ENCODE measurements around the gene NF2. TPM values are rescaled to one million over a fixed set of nuclear protein-coding genes. Genes with fewer than 3 reads are reported as not detected.

NF2 gene
- total RNA-seq, 2 experiments from 2014 or later = 34.4 to 35.3 TPM

DNA sequence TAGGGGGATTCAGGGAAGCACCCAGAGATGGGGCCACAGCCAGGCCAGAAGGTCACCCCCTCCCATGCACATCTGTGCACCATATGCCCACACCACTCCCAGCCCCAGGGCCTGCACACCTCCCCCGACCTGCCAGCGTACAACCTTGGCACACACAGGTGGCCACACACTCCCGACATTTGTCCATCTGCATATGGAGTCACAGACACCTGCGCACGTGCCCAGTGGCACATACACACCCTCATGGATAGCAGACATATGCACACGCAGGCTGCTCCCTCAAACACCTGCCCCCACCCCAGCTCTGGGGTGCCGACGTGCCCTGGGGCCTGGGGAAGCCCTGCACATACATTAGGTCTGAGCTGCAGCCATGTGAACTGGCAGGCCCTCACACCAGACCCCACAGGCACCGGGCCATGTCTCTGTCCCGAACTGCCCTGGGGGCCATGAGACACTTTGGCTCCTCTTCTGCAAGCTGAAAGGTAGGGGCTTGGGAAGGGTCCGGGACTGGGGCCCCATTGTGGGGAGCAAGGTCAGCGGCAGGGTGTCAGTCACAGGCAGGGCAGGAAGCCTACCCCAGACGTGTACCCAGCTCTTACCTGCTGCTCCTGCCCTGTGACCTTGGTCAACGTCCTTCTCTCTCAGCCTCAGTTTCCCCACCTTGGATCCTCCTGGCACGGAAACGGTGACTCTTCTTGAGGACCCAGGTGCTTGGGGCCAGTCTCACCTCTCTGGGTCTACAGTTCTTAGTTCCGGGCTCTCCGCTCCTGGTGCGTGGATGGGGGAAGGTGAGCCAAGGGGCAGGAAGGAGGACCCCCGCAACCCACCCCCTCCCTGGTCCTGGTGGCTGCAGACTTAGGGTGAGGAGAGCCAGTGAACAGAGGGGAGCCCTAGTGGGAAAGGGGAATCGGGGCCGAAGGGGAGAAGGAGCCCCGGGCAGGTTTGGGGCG lies 115.8 kb downstream of the NF2 start:
- Mint-ChIP-seq H3K27me3 (peaks cover 41% of the 10 kb centered on the region), H3K36me3 (ENCODE audit: low read depth) (no peaks in the 10 kb centered on the region), H3K4me3 (peak overlapping the region; percentile 3), H3K27ac (no peak overlapping the region), H3K9me3 (no peaks in the 10 kb centered on the region), H3K4me1 (ENCODE audit: low read depth) (peaks cover 3% of the 10 kb centered on the region)
- DNase-seq (no peak), ATAC-seq (no peak)
- intact Hi-C loops (cut with micrococcal nuclease) = no loop called here
- TF ChIP-seq, protein P1, sequence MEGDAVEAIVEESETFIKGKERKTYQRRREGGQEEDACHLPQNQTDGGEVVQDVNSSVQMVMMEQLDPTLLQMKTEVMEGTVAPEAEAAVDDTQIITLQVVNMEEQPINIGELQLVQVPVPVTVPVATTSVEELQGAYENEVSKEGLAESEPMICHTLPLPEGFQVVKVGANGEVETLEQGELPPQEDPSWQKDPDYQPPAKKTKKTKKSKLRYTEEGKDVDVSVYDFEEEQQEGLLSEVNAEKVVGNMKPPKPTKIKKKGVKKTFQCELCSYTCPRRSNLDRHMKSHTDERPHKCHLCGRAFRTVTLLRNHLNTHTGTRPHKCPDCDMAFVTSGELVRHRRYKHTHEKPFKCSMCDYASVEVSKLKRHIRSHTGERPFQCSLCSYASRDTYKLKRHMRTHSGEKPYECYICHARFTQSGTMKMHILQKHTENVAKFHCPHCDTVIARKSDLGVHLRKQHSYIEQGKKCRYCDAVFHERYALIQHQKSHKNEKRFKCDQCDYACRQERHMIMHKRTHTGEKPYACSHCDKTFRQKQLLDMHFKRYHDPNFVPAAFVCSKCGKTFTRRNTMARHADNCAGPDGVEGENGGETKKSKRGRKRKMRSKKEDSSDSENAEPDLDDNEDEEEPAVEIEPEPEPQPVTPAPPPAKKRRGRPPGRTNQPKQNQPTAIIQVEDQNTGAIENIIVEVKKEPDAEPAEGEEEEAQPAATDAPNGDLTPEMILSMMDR (IDR thresholded peaks at IDR 0.05) = no peak
- CTCF ChIA-PET = interaction anchor here (0.7 kb wide), 1 partner anchor 286 kb away, joined by 3 read pairs; no protein-coding TSS in a partner anchor
- POLR2A ChIA-PET = interaction anchor here (0.9 kb wide), 1 partner anchor 314 kb away, joined by 3 read pairs; no protein-coding TSS in a partner anchor

DNA sequence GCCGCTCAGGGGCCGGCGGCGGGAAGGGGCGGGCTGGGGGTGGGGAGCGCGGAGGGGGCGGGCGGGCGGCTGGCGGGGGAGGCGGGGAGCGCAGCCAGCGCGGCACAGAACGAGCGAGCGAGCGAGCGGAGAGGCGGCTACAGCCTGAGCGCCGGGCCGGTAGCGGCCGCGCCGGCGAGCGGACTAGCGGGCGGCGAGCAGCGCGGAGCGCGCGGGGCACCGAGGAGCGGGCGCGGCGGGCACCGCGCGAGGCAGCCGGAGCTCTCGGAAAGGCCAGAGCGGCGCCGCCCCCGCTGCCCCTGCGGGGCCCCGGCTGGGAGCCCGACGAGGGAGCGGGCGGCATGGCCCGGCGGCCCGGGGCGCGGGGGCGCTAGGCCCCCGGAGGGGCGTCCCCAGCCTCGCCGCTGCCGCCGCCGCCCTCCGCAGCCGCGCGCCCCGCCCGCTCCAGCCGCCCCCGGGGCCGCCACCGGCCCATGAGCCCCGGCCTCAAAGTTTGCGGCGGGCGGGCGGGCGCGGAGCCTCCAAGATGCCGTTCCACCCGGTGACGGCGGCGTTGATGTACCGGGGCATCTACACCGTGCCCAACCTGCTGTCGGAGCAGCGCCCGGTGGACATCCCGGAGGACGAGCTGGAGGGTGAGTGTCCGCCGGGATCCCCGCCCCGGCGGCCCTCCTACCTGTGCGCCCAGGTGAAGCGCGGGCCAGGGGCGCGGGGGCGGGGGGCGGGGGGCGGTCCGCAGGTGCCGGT lies 116.6 kb downstream of the NF2 start, which contains the start of gene CABP7:
CABP7 (plus strand) TSS at position 105 of the 747 bp plus-strand sequence; CDS start at position 527, 422 bp downstream.
- H3K9me3 Mint-ChIP-seq = no peaks in the 10 kb centered on the region
- CTCF ChIA-PET = no interaction called here
- peaks cover 3% of the 10 kb centered on the region for H3K4me1 Mint-ChIP-seq (ENCODE audit: low read depth)
- no peaks in the 10 kb centered on the region for H3K36me3 Mint-ChIP-seq (ENCODE audit: low read depth)
- DNase-seq = no peak
- TF ChIP-seq, protein P1 (IDR thresholded peaks at IDR 0.05) = no peak
- peak within 1 kb of the TSS; percentile 3 for H3K4me3 Mint-ChIP-seq
- peak; percentile 14 for ATAC-seq
- H3K27me3 Mint-ChIP-seq = peaks cover 40% of the 10 kb centered on the region
- intact Hi-C loops (cut with micrococcal nuclease) = no loop called here
- H3K27ac Mint-ChIP-seq = no peak within 1 kb of the TSS
- POLR2A ChIA-PET = interaction anchor here (0.9 kb wide), 1 partner anchor 313 kb away, joined by 3 read pairs; no protein-coding TSS in a partner anchor

DNA sequence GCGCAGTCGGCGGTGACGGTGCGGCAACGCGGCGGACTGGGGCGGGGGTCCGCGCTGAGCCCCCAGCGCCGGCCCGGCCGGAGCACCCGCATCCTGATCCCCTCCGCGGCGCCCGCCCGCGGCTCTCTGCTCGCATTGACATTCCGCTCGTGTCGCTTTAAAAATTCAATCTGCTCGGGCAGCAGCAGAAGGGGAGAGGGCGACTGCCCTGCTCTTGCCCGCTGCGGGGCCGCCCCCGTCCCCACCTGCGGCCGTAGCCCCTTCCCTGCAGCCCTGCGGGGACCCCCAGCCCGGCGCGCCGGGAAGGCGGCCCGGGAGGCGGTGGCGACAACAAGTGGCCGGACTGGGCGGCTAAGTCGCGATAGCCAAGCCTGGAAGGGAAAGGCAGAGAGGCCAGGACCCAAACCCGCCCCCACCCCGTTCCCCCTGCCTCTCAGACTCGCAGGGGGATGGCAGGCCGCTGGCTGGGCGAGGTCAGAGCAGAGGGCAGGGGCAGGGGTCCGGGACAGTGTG lies 117.4 kb downstream of the NF2 start:
- Mint-ChIP-seq H3K9me3 (no peaks in the 10 kb centered on the region), H3K36me3 (ENCODE audit: low read depth) (no peaks in the 10 kb centered on the region), H3K27me3 (peaks cover 39% of the 10 kb centered on the region), H3K27ac (no peak overlapping the region), H3K4me1 (ENCODE audit: low read depth) (peaks cover 3% of the 10 kb centered on the region), H3K4me3 (no peak overlapping the region)
- intact Hi-C loops (cut with micrococcal nuclease) = no loop called here
- CTCF ChIA-PET = no interaction called here
- DNase-seq (no peak), ATAC-seq (no peak)
- TF ChIP-seq, protein P1 (IDR thresholded peaks at IDR 0.05) = no peak
- POLR2A ChIA-PET = no interaction called here

GRCh38 chr22:29722151-29722550 lies 118.7 kb downstream of the NF2 start:
- ATAC-seq (no peak), DNase-seq (no peak)
- POLR2A ChIA-PET = no interaction called here
- H3K27me3 Mint-ChIP-seq = peaks cover 28% of the 10 kb centered on the region
- CTCF ChIA-PET = no interaction called here
- H3K9me3 Mint-ChIP-seq = no peaks in the 10 kb centered on the region
- H3K4me3 Mint-ChIP-seq = no peak overlapping the region
- intact Hi-C loops (cut with micrococcal nuclease) = no loop called here
- TF ChIP-seq, protein P1 (IDR thresholded peaks at IDR 0.05) = no peak
- no peaks in the 10 kb centered on the region for H3K36me3 Mint-ChIP-seq (ENCODE audit: low read depth)
- no peak overlapping the region for H3K27ac Mint-ChIP-seq
- peaks cover 3% of the 10 kb centered on the region for H3K4me1 Mint-ChIP-seq (ENCODE audit: low read depth)

Measured in activated CD8-positive, alpha-beta T cell treated with anti-CD3 and anti-CD28 coated beads for 36 hours (primary cell).